ENCODE results near the gene HOXB5. TPM values are rescaled to one million over a fixed set of nuclear protein-coding genes. Genes with fewer than 3 reads are reported as not detected.
A peak's percentile ranks its signal among the peaks of the same experiment; 100 is the strongest.

The HOXB5 gene
- polyA plus RNA-seq, 4 donors, result 28.8 to 38.4 (median 33.5) TPM

GRCh38 chr17:48630009-48630924 is 36.7 kb upstream of the HOXB5 start:
- DNase-seq (ENCODE audit: low read depth in 4 of 4, low spot score in 3 of 4), result no peak

DNA sequence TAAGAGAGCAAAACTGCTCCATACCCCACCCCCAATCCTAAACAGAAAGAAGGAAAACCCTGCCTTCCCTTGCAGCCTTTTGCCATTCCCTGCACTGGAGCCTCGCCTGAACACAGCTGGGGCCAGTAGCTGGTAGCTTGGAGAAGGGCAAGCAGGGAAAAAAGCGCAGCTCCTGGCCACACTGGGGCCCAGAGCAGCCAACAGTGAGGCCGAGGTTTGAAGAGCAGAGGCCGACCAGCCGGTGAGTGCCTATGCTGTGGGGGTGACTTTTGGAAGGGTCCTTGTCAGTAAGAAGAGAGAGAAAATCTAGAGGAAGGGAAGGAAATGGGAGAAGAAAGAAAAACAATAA is 35.8 kb upstream of the HOXB5 start:
- no peak for DNase-seq (ENCODE audit: low read depth in 4 of 4, low spot score in 3 of 4)

DNA sequence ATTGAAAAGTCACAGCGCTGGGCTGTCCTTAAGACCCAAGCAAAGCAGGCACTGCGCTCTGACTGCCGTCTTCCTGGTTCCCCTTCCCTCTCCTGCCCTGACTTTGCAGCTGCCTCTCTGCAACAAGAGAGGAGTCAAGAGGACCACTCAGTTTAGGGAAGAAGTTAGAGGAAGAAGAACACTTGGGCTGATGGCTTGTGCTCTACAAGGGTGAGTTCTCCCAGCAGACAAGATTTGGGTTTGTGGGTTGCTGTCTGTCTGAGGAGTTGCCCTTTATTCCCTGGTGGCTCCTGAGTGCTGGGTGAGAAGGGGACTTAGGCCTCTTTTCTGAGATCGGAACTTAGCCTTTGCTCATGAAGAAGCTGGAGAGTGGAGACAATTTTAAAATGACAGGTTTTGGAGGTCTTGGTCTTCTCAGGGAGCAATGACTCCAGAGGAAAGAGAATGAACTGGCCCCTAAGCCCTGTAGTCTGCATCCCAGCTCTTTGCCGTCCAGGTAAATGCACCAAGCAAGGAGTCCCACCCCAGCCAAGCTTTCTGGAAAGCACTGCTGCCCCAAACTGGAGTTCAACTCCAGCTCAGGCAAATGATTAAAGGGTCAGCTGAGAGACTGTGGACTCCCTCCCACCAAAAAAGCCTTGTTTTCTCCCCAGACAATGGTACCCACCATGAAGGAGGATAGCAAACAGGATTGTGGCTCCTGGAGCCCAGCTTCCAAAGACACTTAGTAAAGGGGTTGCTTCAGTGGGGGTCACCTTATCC is 35.3 kb upstream of the HOXB5 start:
- DNase-seq (ENCODE audit: low read depth in 4 of 4, low spot score in 3 of 4), result no peak

DNA sequence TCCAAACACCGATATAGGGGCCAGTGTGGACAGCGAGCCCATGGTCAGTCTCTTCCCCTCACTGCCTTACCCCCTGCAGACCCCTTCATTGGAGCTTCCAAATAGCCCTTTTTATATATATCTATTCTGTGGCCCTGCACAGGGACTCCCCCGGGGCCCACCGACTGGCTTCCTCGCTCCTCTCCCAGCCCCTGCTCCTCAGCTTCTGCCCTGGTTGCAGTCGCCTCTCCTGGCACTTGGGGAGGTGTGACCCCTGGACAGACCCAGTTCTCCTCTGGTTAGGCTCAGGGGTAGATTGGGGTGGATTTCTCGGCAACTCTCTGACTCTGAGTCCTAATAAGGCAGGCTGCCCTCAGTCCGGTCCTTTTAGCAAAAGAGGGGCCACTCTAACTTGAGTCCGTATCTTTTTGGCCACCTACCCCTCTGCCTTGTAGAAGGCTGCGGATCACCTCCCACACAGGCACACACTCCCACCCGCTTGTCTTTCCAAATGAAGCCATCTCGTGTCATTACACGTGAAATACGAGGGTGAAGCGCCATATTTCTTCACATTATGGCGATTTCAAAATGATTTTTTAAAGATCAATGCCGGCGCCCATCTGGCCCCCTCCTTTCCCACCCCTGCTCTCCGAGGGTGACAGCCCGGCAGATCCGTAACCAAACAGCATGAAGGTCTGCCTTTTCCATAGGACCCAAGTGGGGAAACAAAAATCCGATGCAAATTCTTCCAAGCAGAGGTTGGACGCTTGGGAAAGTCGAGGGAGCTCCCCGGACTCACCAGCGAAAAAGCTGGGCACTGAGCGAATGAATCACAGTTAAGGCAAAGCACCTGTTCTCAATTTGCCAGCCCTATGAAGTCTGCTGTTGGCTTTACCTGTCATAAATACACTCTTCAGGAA is 34.3 kb upstream of the HOXB5 start:
- no peak for DNase-seq (ENCODE audit: low read depth in 4 of 4, low spot score in 3 of 4)

DNA sequence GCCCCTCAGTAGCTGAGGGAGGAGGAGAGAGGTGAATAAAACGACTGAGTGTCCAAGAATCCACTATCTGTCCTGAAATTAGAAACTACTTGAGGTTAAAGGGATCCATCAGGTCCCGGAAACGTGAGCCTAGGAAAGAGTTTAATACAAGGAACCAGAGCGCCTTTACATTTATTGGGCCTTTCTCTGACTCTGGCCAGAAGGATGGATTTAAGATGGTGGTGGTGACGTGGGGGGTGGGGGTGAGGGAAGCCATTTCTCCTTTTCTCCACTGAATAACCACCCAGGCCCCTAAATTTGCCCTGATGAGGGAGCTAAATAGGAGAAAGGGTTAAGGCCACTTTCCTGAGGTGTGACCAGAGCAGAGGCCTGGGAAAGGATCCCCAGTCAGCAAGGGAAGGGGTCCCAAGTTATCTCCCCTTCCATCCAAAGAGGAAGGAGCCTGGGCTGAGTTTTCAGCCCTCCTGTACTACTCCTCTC is 33.6 kb upstream of the HOXB5 start:
- DNase-seq (ENCODE audit: low read depth in 4 of 4, low spot score in 3 of 4), result no peak

DNA sequence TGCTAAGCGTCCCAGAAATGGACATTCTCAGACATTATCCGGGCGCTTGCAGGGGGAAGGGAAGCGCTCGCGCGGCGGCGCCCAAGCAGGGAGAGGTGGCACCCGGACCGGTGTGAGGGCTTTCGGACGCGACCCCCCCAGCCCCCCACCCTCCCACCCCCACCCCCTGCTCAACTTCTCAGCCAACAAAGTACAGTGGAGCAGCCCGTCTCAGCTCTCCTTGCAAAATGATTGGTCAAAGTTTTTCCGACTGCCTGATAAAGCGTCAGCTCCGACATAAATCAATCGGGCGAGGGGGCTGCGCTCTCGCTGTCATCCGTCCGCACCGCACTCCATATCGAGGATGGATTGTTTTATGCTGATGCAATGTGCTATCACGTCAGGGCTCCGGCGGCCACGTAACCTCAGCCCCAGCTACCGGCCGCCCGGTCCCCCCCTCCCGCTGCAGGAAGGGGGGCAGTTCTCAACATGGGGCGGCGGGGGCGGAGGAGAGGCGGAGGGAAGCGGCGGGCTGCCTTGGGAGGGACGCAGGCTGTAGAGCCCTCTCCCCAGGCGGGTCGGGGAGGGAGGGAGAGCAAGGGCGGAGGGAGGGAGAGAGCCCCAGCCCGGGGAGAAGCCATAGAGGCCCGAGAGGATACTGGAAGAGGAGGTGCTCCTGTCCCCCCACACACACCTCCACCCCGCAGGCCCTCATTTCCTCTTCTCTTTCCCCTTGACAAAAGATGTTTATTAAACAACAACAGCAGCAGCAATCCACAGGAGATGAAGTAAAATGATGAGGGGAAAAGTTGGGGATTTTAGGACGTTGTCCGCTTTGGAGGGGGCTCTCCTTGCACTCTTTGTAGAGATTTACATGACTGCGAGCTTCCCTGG is 32.9 kb upstream of the HOXB5 start, which contains the start of gene HOXB9:
Gene HOXB9, minus strand, starts transcription at position 114 of the 873 bp plus-strand sequence. Its CDS starts 89 bp downstream, at position 25.
- DNase-seq (ENCODE audit: low read depth in 4 of 4, low spot score in 3 of 4), result no peak

- DNase-seq (ENCODE audit: low read depth in 4 of 4, low spot score in 3 of 4), result no peak
These were observed 32.1 kb upstream of the HOXB5 start for GRCh38 chr17:48625495-48626244.

DNA sequence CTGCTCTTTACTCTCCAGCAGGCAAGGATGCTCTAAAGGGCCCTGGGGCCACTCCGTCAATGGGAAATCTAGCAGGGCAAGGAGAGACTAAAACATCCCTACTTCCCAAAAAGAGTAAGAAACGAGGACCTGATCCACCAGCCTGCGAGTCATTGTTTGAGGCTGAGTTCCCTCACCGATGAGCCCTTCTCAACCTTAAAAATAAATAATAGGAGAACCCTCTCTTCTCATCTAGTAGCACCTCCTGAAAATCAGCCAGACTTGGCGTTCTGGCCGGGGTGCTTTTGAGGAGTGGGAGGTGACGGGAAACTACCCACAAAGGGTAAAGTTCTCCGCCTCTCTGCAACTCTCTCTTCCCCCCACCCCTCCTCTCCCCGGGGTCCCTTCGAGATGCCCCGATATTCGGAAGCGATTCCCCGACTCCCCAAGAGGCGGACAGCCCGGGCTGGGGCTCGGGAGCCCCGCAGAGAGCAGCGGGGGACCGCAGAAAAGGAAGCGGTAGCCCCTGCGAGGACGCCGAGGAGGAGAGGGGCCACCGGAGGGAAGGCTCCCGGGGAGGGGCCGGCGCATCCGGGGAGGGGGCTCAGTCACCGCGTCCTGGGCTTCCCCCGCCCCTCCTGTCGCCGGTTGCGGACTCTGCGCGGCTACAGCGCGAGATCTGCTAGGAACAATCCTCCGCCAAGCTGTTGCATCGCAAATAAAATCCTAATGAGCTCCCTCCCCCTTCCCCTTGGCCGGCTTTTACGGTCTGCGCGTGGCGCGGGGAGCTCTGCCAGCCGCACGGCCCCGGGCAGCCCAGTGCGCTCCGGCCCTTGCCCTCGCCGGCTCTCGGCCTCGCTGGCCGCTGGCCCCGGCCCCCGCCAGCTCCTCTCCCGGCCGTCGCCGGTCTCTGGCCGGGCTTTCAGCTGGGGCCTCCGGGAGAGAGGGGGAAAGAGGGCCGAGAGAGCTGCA is 31.2 kb upstream of the HOXB5 start:
- DNase-seq (ENCODE audit: low read depth in 4 of 4, low spot score in 3 of 4), result no peak

GRCh38 chr17:48624118-48624517 is 30.5 kb upstream of the HOXB5 start:
- no peak for DNase-seq (ENCODE audit: low read depth in 4 of 4, low spot score in 3 of 4)

DNA sequence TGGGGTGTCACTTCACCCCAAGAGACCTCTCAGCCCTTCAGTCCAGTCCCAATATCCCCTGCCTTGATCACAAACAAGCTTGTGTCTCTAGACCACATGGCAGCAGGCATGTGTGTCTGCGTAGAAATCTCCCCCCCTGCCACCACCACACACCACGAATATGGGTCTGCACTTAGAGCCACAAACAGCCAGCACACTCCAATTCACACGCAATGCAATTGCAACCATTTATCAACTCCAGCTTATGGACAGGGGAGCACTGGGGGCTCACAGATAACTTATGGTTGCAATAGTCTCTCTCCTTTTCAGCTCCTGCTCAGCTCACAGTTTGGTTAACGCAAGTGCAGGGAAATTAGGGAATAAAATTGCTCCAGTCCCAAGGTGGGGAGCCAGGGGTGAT is 30.0 kb upstream of the HOXB5 start:
- DNase-seq (ENCODE audit: low read depth in 4 of 4, low spot score in 3 of 4), result no peak

GRCh38 chr17:48622857-48623256 is 29.3 kb upstream of the HOXB5 start:
- no peak for DNase-seq (ENCODE audit: low read depth in 4 of 4, low spot score in 3 of 4)

GRCh38 chr17:48621410-48622392 is 28.1 kb upstream of the HOXB5 start:
- DNase-seq (ENCODE audit: low read depth in 4 of 4, low spot score in 3 of 4), result no peak

GRCh38 chr17:48620461-48621139 is 27.0 kb upstream of the HOXB5 start:
- no peak for DNase-seq (ENCODE audit: low read depth in 4 of 4, low spot score in 3 of 4)

DNA sequence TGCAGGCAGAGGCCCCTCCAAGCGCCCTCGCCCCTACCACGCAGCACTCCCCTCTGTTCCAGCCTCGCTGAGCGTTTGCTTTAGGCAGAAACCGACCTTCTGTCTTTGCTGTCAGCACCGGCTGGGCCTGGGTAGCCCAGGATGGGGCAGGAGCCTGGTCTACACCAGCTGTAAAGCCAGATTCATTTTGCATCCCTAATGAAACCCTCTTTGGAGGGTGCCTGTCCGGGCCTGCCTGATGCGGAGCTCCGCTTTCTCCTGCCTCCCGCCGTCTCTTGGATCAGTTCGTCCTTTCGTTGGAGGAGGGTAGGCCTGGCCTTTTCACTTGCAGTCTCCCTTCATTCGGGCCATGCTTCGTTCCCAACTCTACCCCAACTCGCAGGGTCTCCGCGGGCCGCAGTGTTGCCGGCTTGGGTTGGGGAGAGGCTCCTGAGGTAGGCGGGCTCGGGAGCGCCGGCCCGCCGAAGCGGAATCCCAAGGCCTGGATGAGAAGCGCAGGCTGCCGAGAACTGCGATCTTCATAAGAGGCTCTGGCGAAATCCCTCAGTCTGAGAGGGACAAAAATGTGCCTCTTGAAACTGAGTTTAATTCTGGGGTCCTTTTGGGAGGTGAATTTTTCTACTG is 26.4 kb upstream of the HOXB5 start:
- DNase-seq (ENCODE audit: low read depth in 4 of 4, low spot score in 3 of 4), result no peak

GRCh38 chr17:48618256-48618896 is 24.8 kb upstream of the HOXB5 start:
- peak in 1 of 4 donors; percentile 85 for DNase-seq (ENCODE audit: low read depth in 4 of 4, low spot score in 3 of 4)
